Stimulated activated naive CD8-positive, alpha-beta T cell treated with anti-CD3 and anti-CD28 coated beads, Interleukin-15, Interleukin-2, amounts not matched to agents 100 ng/mL and 50 ng/mL, for 24 hours (primary cell): ENCODE measurements around the gene COL4A1.

Source experiments
- H3K27ac Mint-ChIP-seq: one replicate; pipeline ENCODE4 v1.8.0; 2021; ENCODE audit warnings: mild to moderate bottlenecking, mixed read lengths
- H3K27me3 Mint-ChIP-seq: one replicate; pipeline ENCODE4 v1.8.0; 2021; ENCODE audit warnings: mixed read lengths
- H3K36me3 Mint-ChIP-seq: one replicate; pipeline ENCODE4 v1.8.0; 2021; ENCODE audit warnings: low read depth, mixed read lengths
- H3K4me1 Mint-ChIP-seq: one replicate; pipeline ENCODE4 v1.8.0; 2021; ENCODE audit warnings: low read depth, mixed read lengths
- H3K4me3 Mint-ChIP-seq: one replicate; pipeline ENCODE4 v1.8.0; 2021; ENCODE audit warnings: mild to moderate bottlenecking, mixed read lengths
- H3K9me3 Mint-ChIP-seq: one replicate; pipeline ENCODE4 v1.8.0; 2021; ENCODE audit warnings: mixed read lengths

The COL4A1 gene

GRCh38 chr13:110286833-110287819, 19.8 kb downstream of the COL4A1 start:
- H3K27me3 Mint-ChIP-seq: peaks cover 8% of the 10 kb centered on the region
- no peaks in the 10 kb centered on the region for H3K4me1 Mint-ChIP-seq
- no peak overlapping the region for H3K27ac Mint-ChIP-seq
- peaks cover 3% of the 10 kb centered on the region for H3K9me3 Mint-ChIP-seq
- no peak overlapping the region for H3K4me3 Mint-ChIP-seq
- H3K36me3 Mint-ChIP-seq: no peaks in the 10 kb centered on the region

- no peak overlapping the region for H3K27ac Mint-ChIP-seq
- H3K27me3 Mint-ChIP-seq: peaks cover 7% of the 10 kb centered on the region
- H3K4me1 Mint-ChIP-seq: no peaks in the 10 kb centered on the region
- H3K36me3 Mint-ChIP-seq: no peaks in the 10 kb centered on the region
- no peak overlapping the region for H3K4me3 Mint-ChIP-seq
- peaks cover 2% of the 10 kb centered on the region for H3K9me3 Mint-ChIP-seq
Measured at GRCh38 chr13:110285991-110286832, 20.7 kb downstream of the COL4A1 start.

- H3K9me3 Mint-ChIP-seq: no peaks in the 10 kb centered on the region
- H3K4me1 Mint-ChIP-seq: no peaks in the 10 kb centered on the region
- no peak overlapping the region for H3K4me3 Mint-ChIP-seq
- no peak overlapping the region for H3K27ac Mint-ChIP-seq
- peaks cover 10% of the 10 kb centered on the region for H3K27me3 Mint-ChIP-seq
- H3K36me3 Mint-ChIP-seq: no peaks in the 10 kb centered on the region
Measured at GRCh38 chr13:110284779-110285484, 22.0 kb downstream of the COL4A1 start.

- Mint-ChIP-seq H3K4me1 (no peaks in the 10 kb centered on the region), H3K27ac (no peak overlapping the region), H3K36me3 (no peaks in the 10 kb centered on the region), H3K9me3 (no peaks in the 10 kb centered on the region), H3K27me3 (peaks cover 18% of the 10 kb centered on the region), H3K4me3 (no peak overlapping the region)
Measured at GRCh38 chr13:110283736-110284517, 23.0 kb downstream of the COL4A1 start.

GRCh38 chr13:110282316-110282841, 24.6 kb downstream of the COL4A1 start:
- H3K9me3 Mint-ChIP-seq: no peaks in the 10 kb centered on the region
- H3K4me3 Mint-ChIP-seq: no peak overlapping the region
- no peaks in the 10 kb centered on the region for H3K4me1 Mint-ChIP-seq
- no peak overlapping the region for H3K27ac Mint-ChIP-seq
- peaks cover 23% of the 10 kb centered on the region for H3K27me3 Mint-ChIP-seq
- H3K36me3 Mint-ChIP-seq: no peaks in the 10 kb centered on the region

- Mint-ChIP-seq H3K4me3 (no peak overlapping the region), H3K36me3 (no peaks in the 10 kb centered on the region), H3K9me3 (no peaks in the 10 kb centered on the region), H3K4me1 (no peaks in the 10 kb centered on the region), H3K27me3 (peaks cover 23% of the 10 kb centered on the region), H3K27ac (no peak overlapping the region)
Measured at GRCh38 chr13:110281736-110282135, 25.2 kb downstream of the COL4A1 start.

GRCh38 chr13:110280985-110281688, 25.8 kb downstream of the COL4A1 start:
- H3K4me1 Mint-ChIP-seq: no peaks in the 10 kb centered on the region
- no peak overlapping the region for H3K4me3 Mint-ChIP-seq
- H3K9me3 Mint-ChIP-seq: no peaks in the 10 kb centered on the region
- H3K36me3 Mint-ChIP-seq: no peaks in the 10 kb centered on the region
- H3K27ac Mint-ChIP-seq: no peak overlapping the region
- peaks cover 23% of the 10 kb centered on the region for H3K27me3 Mint-ChIP-seq

- Mint-ChIP-seq H3K9me3 (no peaks in the 10 kb centered on the region), H3K36me3 (no peaks in the 10 kb centered on the region), H3K27ac (no peak overlapping the region), H3K4me3 (no peak overlapping the region), H3K4me1 (no peaks in the 10 kb centered on the region), H3K27me3 (peaks cover 23% of the 10 kb centered on the region)
Measured at GRCh38 chr13:110280231-110280813, 26.6 kb downstream of the COL4A1 start.

GRCh38 chr13:110279684-110280083, 27.3 kb downstream of the COL4A1 start:
- Mint-ChIP-seq H3K36me3 (no peaks in the 10 kb centered on the region), H3K9me3 (no peaks in the 10 kb centered on the region), H3K4me1 (no peaks in the 10 kb centered on the region), H3K27me3 (peaks cover 23% of the 10 kb centered on the region), H3K4me3 (no peak overlapping the region), H3K27ac (no peak overlapping the region)

- Mint-ChIP-seq H3K27me3 (peaks cover 23% of the 10 kb centered on the region), H3K27ac (no peak overlapping the region), H3K4me1 (no peaks in the 10 kb centered on the region), H3K4me3 (no peak overlapping the region), H3K9me3 (no peaks in the 10 kb centered on the region), H3K36me3 (no peaks in the 10 kb centered on the region)
Measured at GRCh38 chr13:110278859-110279258, 28.1 kb downstream of the COL4A1 start.

GRCh38 chr13:110277357-110277975, 29.5 kb downstream of the COL4A1 start:
- no peaks in the 10 kb centered on the region for H3K4me1 Mint-ChIP-seq

GRCh38 chr13:110276553-110276950, 30.4 kb downstream of the COL4A1 start:
- no peak overlapping the region for H3K27ac Mint-ChIP-seq
- no peaks in the 10 kb centered on the region for H3K4me1 Mint-ChIP-seq
- no peak overlapping the region for H3K4me3 Mint-ChIP-seq
- no peaks in the 10 kb centered on the region for H3K9me3 Mint-ChIP-seq
- H3K27me3 Mint-ChIP-seq: peaks cover 19% of the 10 kb centered on the region
- H3K36me3 Mint-ChIP-seq: no peaks in the 10 kb centered on the region

More at GRCh38 chr13:110277357-110277975, 29.5 kb downstream of the COL4A1 start:
- H3K36me3 Mint-ChIP-seq: no peaks in the 10 kb centered on the region
- no peaks in the 10 kb centered on the region for H3K9me3 Mint-ChIP-seq
- no peak overlapping the region for H3K27ac Mint-ChIP-seq
- no peak overlapping the region for H3K4me3 Mint-ChIP-seq
- H3K27me3 Mint-ChIP-seq: peaks cover 19% of the 10 kb centered on the region
